ENCODE data around the gene DCP2. TPM values are rescaled to one million over a fixed set of nuclear protein-coding genes. Genes with fewer than 3 reads are reported as not detected.
A peak's percentile ranks its signal among the peaks of the same experiment; 100 is the strongest.
"Not testable (repeated sequence)": the region's sequence is repeated elsewhere in the genome, so short reads cannot be mapped to it uniquely, and the experiment has no call there.

Gene DCP2
- 47.6 TPM for total RNA-seq

DNA sequence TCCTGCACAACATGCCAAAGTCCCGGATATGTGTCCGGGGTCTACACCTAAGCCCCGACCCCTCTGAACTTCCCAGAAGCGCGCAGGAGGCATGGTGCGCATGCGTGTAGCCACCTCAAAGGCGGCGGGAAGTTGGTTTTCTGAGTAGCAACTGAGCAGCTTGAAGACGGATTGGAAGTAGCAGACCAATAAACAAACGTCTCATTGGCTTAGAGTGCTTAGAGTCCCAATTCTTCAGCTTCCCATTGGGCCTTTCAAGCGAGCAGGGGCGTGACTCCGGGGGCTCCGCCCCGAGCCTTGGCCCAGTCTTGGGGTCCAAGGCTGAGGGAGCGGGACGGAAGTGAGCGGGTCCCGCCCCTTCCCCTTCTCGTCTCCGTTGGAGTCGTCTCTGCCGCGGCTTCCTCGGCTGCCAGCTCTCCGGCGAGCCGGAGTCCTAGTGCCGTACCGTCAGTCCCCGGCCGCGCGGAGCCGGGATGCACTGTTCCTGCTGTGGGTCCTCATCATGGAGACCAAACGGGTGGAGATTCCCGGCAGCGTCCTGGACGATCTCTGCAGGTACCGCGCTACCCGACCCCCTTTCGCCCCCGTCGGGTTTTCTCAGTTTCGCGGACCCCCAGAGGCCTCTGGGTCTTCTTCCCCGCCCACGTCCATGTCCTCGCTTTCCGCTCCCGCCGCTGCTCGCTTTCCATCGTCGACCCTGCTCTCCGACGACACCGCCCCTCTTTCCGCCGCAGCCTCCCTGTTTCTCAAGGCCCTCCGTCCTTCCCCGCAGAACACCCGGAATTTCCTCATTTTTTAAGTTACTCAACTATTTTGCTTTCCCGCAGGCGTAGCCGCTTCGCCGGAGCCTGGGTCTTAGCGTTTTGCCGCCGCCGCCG is at the start of gene DCP2:
Gene DCP2 (plus strand): TSS at position 367 of the 878 bp plus-strand sequence. CDS start 136 bp downstream, at position 503.
- peak; percentile 99 for DNase-seq

DNA sequence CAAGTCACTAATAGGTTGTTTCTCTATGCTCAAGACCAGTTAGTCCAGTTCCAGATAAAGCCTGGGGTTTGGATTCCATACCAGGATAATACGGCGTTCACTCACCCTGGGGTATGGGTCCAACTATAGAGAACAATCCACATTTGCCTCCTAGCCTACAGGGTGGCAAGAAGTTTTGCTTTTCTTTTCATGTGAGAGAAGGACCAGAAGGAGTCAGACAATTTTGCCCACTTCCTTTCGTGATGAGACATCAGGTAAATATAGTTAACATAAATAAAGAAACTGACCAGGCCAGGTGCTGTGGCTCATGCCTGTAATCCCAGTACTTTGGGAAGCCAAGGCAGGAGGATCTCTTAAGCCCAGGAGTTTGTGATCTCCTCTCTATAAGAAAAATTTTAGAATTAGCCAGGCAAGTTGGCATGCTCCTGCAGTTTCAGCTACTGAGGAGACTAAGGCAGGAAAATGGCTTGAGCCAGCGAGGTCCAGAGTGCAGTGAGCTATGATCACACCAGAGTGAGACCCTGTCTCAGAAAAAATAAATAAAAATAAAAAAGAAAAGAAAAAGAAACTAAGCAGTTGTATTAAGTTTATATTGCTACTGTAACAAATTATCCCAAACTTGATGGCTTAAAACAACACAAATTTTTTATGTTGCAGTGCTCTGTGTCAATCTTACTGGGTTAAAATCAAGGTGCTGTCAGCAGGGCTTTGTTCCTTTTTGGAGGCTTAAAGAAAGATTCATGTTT is 47.1 kb upstream of the DCP2 start:
- DNase-seq, result no peak

- DNase-seq, result no peak
Measured at GRCh38 chr5:112930082-112930344, 46.6 kb upstream of the DCP2 start.

DNA sequence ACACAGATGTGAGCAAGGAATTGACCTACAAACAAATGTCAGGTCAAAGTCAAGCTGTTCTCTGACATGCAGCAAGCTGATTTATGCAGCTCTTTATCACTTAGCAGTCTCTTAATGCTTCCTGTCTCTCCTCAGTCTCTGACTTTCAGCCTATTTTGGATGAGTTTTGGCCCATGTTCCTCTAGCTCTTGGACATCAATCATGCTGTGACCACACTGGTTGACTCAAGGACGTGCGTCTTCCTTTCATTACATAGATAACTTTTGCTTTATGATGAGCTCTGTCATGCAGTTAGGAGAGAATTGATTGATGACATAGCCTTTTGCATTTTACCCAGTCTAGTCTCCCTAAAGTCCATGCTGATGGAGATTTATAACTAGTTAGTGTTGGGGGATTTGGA is 45.1 kb upstream of the DCP2 start:
- no peak for DNase-seq

DNA sequence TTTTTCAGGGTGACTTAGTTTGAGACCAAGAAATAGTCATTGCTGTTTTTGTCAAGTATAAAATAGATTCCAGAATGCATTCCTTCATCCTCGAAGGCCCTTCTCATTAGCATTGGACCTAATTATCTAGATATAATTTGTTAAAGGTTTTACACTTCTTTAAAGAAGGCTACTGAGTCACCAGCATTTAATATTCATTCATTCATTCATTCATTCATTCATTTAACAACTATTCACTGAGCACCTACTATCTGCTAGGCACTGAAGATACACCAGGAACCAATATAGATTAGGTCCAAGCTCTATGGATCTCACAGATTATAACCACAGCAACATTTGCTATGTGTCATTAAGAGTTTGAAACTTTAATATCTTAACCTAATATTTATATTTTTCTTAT is 43.5 kb upstream of the DCP2 start:
- DNase-seq, result no peak

GRCh38 chr5:112933651-112934365 is 42.8 kb upstream of the DCP2 start:
- peak; percentile 90 for DNase-seq

DNA sequence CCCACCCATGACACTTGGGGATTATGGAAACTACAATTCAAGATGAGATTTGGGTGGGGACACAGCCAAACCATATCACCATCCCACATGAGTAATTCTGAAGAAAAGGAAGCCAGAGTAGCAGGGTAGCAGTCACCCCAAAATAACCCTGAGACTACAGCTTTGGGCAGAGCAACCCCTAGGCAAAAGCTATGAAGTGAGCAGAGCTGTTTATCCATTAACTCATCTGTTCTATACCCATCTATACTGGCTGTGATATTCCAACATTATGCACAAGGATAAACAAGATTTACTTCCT is 42.3 kb upstream of the DCP2 start:
- DNase-seq, result no peak

DNA sequence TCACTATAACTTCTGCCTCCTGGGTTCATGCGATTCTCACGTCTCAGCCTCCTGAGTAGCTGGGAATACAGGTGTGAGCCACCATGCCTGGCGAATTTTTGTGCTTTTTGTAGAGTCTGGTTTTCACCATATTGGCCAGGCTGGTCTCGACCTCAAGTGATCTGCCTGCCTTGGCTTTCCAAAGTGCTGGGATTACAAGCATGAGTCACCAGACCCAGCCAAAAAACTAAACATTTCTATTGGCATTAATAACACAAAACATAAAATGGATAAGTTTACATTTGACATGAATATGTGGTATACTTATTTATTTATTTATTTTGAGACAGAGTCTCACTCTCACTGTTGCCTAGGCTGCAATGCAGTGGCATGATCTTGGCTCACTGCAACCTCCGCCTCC is 40.9 kb upstream of the DCP2 start:
- DNase-seq, result no peak

DNA sequence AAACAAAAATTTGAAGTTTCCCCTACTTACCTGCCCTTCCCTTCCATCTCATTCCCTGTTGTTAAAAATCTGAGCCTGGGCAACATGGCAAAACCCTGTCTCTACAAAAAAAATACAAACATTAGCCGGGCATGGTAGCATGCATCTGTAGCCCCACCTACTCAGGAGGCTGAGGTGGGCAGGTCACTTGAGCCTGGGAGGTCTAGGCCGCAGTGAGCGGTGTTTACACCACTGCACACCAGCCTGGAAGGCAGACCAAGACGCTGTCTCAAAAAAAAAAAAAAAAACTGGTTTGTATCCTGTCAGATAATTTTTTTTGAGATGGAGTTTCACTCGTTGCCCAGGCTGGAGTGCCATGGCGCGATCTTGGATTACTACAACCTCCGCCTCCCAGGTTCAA is 38.3 kb upstream of the DCP2 start:
- no peak for DNase-seq

DNA sequence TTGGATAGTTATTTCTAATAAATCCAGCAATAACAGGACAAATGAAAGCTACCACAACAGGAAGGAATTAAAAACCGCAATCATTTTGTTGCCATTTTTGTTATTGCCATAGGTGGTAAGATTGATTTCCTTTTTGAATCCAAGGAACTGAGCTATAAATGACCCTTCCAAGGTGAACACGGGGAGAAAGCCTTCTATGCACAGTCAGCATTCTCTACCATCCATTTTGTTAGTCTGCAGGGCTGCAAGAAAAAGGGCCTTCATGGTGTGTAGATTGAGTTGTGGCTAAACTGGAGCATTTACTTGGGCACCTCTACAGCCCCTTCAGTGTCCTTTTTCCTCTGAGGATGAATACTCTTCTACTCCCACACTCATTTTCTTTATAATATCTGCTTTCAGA is 35.9 kb upstream of the DCP2 start:
- no peak for DNase-seq

DNA sequence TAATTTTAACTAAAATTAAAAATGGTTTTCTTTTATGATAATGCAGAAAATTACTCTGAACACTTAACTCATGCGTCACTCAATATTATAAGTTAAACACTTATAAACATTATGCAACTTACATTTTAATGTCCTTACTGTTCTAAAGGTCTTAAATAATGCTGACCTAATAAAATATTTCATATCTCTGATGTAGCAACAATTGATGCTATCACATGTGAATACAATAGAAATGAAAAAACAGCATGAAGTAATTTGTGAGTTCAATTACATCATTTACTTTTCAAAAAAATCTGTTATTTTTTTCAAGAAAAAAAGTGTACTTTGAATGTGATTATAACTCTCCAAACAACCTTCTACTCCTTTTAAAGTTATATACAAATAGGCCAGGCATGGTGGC is 28.1 kb upstream of the DCP2 start:
- DNase-seq, result no peak

- DNase-seq, result no peak
Measured at GRCh38 chr5:112951124-112951702, 25.4 kb upstream of the DCP2 start.

GRCh38 chr5:112956606-112957005 is 20.0 kb upstream of the DCP2 start:
- no peak for DNase-seq

- DNase-seq, result no peak
Measured at GRCh38 chr5:112957036-112957808, 19.4 kb upstream of the DCP2 start.

GRCh38 chr5:112958093-112959088 is 18.2 kb upstream of the DCP2 start:
- peak; percentile 90 for DNase-seq

- DNase-seq, result not testable (repeated sequence)
Measured at GRCh38 chr5:112959872-112960271, 16.7 kb upstream of the DCP2 start.

DNA sequence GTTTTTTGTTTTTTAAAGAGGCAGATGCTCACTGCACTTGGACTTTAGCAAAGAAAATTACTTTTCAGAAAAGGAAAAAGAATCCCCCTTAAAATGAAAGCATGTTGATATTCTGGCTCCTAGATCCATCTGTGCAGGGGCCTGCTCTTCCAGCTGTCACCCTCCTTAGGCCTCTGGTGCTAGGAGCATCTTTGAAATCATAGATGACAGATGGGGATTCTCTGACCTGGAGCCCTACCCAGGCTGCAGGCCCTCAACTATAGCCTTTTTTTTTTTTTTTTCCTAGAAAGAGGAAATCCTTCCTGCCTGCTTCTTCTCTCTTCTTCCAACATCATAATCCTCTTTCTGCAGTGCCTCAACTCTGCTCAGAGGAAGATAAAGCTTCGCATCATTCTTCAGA is 16.3 kb upstream of the DCP2 start:
- DNase-seq, result no peak

DNA sequence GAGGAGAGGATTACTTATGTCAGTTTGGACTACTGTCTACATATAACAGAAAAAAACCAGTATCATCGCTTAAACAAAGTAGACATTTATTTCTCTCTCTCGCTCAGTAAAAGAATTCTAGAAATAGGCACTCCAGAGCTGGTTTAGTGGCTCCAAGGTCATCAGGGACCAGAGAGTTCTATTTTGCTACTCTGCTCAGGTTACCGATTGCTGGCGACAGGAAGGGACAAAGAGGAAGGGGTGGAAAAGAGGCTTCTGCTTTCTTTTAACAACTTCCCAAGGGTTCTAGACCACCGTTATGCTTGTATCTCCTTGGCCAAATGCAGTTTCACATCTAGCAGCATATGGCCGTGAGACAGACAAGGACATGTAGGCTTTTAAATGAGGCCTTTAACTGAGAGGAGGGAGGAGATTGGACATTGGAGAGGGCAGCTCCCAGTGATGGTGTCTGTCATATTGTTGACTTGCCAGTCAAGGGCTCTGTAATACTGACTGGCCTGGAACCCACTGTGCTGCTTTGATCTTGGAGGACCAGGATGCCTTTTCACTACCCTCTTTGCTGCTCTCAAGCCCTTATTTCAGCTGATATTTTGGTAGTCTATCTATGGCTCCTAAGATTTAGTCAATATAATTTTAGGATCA is 15.6 kb upstream of the DCP2 start:
- DNase-seq, result no peak

DNA sequence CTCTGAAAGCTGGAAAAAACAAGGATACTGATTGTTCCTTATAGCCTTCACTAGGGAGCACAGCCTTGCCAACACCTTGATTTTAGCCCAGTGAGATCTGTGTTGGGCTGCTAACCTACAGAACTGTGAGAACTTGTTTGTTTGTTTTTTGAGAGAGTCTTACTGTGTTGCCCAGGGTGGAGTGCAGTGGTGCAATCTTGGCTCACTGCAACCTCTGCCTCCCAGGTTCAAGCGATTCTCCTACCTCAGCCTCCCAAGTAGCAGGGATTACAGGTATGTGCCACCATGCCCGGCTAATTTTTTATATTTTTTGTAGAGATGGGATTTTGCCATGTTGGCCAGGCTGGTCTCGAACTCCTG is 13.2 kb upstream of the DCP2 start:
- not testable (repeated sequence) for DNase-seq

DNA sequence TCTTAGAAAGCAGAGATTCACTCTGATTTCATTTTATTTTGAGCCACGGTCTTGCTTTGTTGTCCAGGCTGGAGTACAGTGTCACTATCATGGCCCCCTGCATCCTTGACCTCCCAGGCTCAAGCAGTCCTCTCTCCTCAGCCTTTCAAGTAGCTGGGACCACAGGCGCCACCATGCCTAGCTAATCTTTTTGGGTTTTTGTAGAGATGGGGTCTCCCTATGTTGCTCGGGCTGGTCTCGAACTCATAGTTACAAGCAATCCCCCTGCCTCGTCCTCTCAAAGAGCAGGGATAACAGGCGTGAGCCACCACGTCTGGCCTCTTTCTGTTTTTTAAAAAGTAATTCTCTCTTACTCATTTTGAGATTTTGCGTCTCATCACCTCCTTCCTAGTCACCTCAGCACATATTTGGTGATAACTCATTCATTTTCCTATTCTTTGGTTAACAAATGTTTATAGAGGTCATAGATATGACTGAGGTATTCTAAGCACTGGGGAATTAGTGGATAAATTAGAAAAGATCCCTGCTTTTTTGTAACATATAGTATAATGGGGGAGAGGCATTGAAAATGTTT is 10.8 kb upstream of the DCP2 start:
- no peak for DNase-seq
